Hypothalamus (tissue), 51 donors: Measurements from ENCODE around the gene OSBP2.
"Not testable (repeated sequence)": the region's sequence is repeated elsewhere in the genome, so short reads cannot be mapped to it uniquely, and the experiment has no call there.

ENCODE experiments used
- DNase-seq, 51 donors: peaks; one replicate each; lab custom pipeline; 2025; lab: John Stamatoyannopoulos, UW

The OSBP2 gene

DNA sequence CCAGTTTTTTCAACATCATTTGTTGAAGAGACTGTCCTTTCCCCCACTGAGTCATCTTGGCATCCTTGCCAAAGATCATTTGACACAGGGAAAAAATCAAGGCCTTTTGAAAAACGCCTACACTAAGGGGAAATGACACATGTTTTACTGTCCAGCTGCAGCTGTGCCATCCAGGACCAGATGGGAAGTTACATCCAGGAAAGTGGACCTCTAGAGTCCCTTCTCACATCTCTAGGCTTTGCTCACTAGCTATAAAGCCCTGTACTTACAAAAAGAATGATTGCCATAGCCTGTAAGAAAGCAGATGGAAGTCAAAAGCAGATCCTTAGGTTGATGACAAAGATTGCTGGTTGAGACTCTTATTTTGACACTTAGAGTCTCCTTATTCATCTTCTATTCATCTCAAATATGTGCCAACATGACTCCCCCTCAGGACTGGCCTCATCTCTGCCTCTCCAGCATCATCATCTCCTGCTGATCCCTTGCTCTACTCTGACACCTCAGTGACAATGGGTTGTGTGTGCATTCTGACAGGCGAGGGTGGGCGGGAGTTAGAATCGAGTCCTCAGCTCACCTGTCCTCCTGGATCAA, 22.8 kb downstream of the OSBP2 start:
- DNase-seq = peak in 1 of 51 donors; percentile 28

DNA sequence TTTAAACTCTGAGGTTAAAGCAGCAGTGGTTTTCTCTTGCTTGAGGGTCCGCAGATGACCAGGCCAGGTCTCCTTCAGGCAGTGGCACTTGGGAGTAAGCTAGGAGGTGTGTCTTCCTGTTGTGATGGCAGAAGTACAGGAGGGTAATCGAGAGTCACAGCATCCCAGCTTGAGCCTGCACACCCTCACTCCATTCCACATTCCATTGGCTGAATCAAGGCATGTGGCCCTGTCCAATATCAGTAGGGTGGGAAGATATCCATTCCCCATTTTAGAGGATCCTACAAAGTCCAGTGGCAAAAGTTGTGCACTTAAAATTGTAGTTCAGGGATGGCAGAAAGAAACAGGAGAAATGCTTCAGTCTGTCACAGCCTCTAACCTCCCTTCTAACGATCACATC, 23.3 kb downstream of the OSBP2 start:
- DNase-seq = no peak

DNA sequence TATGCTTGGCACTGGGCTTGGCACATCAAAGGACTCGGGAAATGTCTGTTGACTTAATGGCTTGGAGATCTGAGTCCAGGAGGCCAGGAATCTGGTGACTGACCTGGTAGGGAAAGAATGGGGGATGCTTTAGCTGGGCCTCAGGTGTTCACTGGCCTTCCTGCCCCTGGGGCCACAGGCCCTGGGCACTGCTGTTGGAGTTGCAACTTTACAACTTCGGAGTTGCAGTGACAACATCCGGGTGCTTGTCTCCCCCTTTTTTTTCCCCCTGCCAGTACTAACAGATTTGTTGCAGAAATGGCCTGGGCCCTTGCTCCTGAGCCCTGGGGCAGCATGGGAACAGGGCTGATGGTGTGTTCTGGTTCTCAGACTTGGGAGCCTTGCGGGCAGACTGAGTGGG, 23.8 kb downstream of the OSBP2 start:
- no peak for DNase-seq

DNA sequence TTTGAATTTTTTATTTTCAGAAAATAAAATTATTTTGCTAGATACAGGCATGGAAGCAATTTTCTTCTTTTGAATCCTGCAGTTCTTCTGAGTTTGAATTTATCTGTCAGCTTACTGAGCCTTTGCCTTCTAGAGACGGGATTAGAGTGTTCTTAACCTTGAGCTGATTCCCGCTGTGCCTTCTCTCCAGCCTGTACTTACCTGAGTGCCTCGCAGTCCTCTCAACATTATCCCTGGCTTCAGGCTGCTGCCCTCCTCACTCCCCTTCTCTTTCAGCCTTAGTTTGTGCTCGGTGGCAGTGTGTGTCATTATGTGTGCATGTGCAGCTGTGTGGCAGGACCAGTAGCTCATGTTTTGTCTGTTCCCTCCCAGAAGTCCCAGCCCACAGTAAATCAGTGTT, 24.3 kb downstream of the OSBP2 start:
- DNase-seq = no peak

DNA sequence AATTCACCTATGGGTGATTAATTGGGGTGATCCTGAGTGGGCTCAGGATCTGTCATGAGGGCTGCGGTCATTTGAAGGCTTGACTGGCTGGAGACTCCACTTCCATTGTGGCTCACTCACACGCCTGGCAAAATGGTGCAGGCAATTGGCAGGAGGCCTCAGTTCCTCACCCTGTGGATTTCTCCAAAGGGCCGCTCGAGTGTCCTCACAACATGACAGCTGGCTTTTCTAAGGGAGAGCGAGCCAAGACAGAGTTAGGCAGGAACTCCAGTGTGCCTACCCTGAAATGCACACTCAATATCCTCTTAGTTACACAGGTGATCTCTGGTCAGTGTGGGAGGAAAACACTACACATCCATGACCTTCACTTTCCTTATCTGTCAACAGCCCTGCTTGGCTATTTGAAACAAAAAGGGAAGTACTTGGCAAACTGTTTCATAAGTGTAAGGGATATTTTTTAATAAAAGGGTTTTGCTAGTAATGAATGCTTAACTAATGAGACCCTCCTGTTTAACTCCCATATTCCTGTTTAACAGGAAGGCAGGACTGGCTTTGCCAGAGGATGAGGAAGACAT, 25.7 kb downstream of the OSBP2 start:
- DNase-seq = no peak

DNA sequence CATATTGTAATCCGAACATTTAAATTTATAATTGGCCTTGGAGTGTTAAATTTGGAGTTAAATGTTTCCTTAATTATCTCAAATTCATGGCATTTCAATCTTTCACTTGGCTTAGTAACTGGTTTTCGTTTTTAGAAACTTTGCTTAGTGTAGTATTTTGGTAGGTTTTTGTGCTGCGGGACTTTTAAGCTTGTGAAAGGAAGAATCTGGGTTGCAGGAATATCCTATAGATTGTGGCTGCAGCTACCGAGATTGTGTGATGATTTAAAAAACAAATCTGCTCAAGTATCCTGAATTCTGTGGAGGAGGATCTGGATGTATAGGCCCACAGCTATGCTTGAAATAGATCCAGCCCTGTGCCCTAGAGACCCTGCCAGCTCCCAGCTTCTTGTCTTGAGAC, 27.1 kb downstream of the OSBP2 start:
- no peak for DNase-seq

DNA sequence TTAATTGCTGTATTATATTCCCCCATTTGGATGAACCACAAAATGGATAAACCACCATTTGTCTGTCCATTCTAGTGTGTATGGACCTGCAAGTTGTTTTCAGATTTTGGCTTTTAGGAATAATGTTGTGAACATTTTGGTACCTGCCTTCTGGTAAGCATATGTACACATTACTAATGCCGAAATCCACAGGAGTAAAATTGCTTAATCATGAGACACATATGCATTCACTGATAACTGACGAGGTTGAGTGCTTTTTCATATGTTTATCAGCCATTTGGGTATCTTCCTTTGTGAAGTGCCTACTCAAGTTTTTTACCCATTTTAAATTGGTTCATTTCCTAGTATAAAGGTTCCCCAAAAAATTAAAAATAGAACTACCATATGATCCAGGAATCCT, 34.2 kb downstream of the OSBP2 start:
- no peak for DNase-seq

DNA sequence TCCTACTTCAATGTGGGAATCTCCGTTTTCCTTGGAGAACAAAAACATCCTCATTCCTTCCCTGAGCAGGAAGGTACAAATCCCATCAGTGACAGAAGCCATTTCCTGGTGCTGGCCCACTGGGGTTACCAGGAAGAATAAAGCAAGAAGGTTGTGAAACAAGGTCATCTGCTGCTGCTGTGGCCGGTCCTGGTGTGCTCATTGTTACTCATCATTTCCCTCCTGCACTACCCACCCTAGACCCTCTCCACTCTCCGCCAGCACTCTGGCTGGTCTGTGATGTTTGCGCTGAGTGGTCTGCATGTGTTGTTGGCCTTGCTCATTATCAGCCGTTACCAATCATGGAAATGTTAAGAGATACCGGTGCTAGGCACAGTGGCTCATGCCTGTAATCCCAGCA, 37.0 kb downstream of the OSBP2 start:
- no peak for DNase-seq

DNA sequence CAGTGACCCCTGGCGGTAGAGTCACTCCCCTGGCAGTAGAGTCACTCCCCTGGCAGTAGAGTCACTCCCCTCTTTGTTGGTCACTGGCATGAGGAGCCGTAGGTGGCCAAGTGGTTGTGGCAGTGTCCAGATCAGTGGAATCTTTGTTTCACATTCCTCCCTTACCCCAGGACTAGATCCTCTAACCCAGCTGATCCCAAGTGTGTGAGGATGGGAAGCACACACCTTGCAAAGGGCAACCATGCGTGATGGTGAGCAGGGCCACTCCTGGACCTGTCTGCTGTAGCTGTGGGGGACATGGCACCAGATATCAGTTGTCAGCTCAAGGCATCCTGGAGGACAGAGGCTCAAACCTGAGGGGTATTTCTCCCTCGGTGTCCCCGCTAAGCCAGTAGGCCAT, 37.8 kb downstream of the OSBP2 start:
- DNase-seq = no peak

DNA sequence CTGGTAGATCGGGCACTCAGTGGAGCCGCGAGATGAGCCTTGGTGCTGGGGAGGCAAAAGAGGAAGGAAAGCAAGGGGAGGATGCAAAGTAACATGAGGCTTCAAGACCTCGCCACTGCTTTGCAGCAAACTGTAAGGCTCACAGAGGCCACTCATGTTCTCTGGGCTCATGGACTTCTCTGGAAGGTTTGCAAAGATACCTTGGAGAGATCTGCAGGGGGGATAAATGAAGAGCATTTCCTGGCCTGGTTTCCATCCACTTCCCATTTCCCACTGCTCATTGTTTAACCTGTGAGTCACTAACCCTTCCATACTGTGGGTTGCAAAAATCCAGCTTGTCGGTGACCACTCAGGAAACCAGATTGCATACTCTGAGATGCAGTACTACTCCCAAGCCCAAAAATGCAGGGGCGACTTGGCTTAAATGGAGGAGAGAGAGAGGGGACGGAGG, 38.5 kb downstream of the OSBP2 start:
- no peak for DNase-seq

DNA sequence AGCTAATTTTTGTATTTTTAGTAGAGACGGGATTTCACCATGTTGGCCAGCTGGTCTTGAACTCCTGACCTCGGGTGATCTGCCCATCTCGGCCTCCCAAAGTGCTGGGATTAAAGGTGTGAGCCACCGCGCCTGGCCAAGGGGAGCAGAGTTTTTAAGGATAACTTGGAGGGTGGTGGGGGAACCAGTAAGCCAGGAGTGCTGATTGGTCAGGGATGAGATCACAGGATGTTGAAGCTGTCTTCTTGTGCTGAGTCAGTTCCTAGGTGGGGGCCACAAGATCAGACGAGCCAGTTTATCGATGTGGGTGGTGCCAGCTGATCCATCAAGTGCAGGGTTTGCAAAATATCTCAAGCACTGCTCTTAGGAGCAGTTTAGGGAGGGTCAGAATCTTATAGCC, 45.3 kb downstream of the OSBP2 start:
- DNase-seq = not testable (repeated sequence)

DNA sequence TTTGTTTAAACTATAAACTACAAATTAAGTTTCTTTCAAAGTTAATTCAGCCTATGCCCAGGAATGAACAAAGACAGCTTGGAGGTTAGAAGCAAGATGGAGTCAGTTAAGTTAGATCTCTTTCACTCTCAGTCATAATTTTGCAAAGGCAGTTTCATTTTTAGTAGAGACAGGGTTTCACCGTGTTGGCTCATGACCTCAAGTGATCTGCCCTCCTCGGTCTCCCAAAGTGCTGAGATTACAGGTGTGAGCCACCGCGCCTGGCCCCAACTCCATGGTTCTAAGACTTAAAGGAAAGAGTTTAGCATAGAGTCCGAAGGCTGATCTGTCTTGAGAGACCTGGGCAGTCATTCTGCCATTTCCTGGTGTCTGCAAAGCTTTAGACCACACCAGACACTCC, 45.8 kb downstream of the OSBP2 start:
- not testable (repeated sequence) for DNase-seq

DNA sequence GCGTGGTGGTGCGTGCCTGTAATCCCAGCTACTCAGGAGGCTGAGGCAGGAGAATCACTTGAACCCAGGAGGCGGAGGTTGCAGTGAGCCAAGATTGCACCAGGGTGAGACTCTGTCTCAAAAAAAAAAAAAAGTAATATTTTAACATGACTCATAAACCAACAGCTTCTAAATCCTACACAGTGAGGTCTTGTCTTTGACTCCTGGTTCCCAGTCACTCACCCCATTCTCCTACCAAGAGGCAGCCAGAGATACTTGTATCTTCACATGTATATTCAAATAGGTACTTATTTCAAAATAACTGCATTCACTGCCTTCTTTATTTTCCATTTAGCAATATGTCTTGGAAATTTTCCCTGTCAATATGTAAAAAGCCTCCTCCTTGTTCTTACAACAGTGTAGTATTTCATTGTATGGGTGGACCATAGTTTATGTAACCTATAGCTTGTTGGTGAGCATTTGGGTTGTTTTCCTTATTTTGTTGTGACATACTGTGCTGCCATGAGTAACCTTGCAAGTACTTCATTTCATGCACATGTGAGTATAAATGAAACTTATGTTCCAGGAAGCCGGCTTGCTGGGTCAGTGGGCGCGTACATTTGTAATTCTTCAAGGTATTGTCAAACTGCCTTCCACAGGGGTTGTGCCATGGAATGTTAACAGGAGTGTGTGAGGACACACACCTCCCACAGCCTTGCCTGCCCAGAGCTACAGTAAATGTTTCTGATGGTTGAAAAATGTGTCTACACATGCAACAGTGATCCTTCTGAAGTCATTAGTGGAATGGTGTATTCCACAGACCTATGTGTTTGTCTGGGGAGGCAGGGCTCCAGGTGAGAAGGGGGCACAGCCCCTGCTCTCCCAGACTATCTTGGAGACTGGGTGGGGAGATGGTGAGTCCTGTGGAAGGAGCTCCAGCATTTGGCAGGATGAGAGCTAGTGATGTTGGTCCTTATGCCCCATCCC, 47.9 kb downstream of the OSBP2 start:
- no peak for DNase-seq

DNA sequence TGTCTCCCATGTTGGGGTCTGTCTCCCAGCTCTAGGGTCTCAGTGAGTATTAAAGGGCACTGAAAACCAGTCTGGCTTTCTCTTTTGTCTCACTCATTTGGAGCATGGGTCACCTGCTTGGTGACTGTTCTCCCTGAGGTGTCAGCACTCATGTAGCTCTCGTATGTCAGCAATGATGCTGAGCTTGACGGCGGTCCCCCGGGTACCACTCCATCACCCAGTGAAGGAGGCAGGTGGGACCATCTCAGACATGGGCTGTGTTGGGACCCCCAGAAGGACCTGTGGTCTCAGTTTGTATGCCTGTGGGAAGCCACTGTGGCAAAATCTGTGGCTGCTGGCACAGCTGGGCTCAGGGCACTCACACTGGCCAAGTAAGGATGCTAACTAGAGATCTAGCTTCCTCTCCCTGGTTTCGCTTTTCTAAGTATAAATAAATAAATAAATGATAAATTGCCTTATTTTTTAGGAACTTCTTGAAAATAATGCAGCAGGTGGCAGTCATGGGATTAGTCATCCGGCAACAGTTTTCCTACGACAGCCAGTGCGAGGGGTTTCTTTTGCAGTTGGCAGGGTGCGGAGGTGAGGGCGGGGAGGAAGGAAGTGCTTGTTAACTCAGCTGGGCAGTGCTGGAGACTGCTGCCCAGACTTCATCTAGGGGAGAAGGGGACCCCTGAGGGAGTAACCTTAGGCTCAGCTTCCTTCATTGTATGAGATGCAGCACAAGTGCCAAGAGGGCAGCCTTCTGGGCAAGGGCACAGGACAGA, 48.8 kb downstream of the OSBP2 start:
- DNase-seq = no peak

DNA sequence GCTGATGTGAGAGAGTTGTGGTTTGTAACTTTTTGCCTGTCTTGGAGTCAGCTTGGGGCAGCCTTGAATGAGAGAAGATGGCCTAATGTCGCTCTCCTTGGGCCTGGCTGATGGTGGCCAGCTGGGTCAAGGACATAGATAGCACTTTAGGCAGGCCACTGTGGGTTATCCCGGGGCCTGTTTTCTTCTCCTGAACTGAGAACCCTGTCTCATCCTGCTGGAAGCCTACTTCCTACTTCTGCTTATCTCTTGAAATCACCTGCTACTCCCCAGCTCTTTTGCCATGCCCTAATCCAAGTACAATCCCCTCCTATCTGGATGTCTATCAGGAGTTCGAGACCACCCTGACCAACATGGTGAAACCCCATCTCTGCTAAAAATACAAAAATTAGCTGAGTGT, 49.5 kb downstream of the OSBP2 start:
- no peak for DNase-seq

DNA sequence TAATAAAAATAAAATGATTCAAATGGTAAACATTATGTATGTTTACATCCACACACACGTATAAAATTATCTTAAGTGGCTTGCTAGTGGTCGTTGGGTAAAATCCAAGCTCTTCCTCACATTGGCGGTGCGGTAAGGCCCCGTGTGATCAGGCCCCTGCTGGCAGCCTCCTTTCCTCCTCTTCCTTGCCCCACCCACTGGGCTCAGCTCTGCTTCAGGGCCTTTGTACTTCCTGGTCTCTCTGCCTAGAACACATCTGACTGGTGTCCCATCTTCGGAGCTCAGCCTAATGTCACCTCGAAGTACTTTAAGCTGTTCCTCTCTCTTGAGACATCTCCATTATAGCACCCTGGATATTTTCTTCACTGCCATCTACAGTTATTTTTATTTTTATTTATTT, 52.8 kb downstream of the OSBP2 start:
- DNase-seq = no peak

DNA sequence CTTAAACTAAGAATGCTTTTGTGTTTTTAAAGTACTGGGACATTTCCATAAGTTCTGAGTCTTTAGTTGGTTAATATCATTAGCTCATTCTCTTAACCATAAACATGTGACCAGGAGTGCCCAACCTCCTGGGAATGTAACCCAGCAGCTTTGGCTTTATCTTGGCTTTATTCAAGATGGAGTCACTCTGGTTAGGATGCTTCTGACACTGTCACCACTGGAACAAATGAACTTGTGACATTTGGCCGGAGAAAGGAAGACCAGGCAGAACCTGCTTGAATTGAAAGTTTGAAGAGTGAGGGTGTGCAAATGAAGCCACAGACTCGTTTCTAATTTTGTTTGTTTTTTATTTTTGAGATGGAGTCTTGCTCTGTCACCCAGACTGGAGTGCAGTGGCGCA, 54.6 kb downstream of the OSBP2 start:
- DNase-seq = no peak

DNA sequence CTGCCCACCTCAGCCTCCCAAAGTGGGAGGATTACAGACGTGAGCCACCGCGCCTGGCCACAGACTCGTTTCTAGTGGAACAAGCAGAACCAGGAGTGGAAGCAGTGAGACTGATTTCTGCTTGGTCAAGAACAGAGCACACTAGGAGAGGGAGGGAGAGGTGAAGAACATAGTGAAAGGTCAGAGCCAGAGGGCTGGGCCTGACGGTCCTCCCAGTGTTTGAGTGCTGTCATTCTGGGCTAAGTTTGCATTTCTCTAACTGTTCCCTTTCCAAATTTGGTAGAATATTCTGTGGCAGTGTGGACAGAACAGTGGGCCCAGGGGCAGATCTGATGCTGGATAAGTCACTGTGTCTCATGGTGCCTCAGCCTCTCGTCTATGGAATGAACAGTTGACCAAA, 55.2 kb downstream of the OSBP2 start:
- DNase-seq = no peak

DNA sequence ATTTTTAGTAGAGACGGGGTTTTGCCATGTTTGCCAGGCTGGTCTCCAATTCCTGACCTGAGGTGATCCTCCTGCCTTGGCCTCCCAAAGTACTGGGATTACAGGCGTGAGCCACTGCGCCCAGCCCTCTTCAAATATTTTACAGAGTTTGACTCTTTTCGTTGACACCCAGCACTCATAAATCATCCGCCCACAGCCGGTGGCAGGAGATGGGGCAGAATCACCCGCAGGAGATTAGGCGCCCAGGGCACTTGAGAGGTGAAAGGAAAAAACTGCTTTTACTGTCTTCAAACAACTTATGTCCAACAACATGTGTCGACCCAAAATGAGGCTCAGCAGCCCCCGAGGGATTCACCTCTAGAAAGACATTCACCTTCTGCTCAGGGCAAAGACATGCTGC, 56.9 kb downstream of the OSBP2 start:
- DNase-seq = no peak

DNA sequence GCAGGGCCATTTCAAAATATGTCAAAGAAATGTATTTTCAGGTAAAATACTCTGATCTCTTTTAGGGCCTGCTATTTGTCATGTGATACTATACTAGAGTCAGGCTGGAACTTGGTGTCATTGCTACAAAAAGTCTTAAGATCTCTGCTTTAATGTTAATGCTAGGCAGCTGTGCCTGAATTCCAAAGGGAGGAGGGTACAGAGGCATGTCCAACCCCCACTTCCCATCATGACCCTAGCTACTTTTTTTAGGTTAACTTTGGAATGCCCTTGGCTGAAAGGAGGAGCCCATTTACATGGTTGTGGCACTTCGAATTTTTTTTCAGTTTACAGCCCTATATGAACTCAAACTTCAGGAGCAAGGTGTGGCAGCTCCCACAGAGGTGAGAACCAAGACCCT, 58.1 kb downstream of the OSBP2 start:
- no peak for DNase-seq

DNA sequence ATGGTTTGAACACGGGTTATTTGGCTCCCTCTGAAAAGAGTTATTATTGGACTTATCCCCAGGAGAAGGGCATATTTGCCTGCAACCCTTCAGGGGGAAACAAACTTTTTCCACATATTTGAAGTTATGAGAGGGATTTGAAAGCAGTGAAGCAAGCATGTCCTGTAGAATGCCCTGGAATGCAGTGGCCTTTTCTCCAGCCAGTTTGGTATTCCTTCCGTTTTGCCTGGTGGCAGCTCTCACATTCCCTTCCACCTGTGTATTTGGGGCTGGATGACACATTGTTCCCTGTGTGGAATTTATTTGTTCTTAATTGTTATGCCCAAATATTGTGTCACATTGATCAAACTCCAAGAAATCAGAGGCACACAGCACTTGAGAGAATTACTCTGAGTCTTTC, 59.0 kb downstream of the OSBP2 start:
- DNase-seq = no peak
